Spleen (tissue), 11 donors: Measurements from ENCODE around the gene TRIO. TPM values are rescaled to one million over a fixed set of nuclear protein-coding genes. Genes with fewer than 3 reads are reported as not detected.
A peak's percentile ranks its signal among the peaks of the same experiment; 100 is the strongest.

ENCODE experiments used
- DNase-seq: peaks from one replicate; pipeline ENCODE4 v3.0.0-alpha.2; 2020
- H3K27ac ChIP-seq, 8 donors: fragments of 200-600 bp; sonication (generic) in 7 of 8; 1 replicate in 4 of 8; 2 replicates in 4 of 8; pipeline versions ENCODE4 v1.5.0 to v1.8.0; 2016 to 2021; ENCODE audit warnings: inconsistent platforms in 4 of 8, mild to moderate bottlenecking in 4 of 8, moderate library complexity in 1 of 8
- H3K27me3 ChIP-seq, 7 donors: fragments of 200-600 bp; sonication (generic) in 6 of 7; replicated peaks in 1 of 7; 1 replicate in 4 of 7; 2 replicates in 3 of 7; pipeline versions ENCODE4 v1.5.0 to v1.8.0; 2016 to 2021; ENCODE audit warnings: inconsistent platforms in 3 of 7, mild to moderate bottlenecking in 1 of 7
- H3K36me3 ChIP-seq, 6 donors: fragments of 200-600 bp; sonication (generic) in 5 of 6; 1 replicate in 4 of 6; 2 replicates in 2 of 6; pipeline versions ENCODE4 v1.5.0 to v1.8.0; 2016 to 2021; ENCODE audit warnings: inconsistent platforms in 2 of 6
- H3K4me1 ChIP-seq, 6 donors: fragments of 200-600 bp; sonication (generic) in 5 of 6; 1 replicate in 3 of 6; 2 replicates in 3 of 6; pipeline versions ENCODE4 v1.5.0 to v1.8.0; 2016 to 2021; ENCODE audit warnings: inconsistent platforms in 3 of 6
- H3K4me3 ChIP-seq, 8 donors: fragments of 200-600 bp; sonication (generic) in 7 of 8; 1 replicate in 4 of 8; 2 replicates in 4 of 8; pipeline versions ENCODE4 v1.5.0 to v1.8.0; 2016 to 2021; ENCODE audit warnings: inconsistent platforms in 4 of 8, mild to moderate bottlenecking in 4 of 8, moderate library complexity in 2 of 8
- H3K9me3 ChIP-seq, 8 donors: fragments of 200-600 bp; sonication (generic) in 7 of 8; 1 replicate in 4 of 8; 2 replicates in 4 of 8; pipeline versions ENCODE4 v1.5.0 to v1.8.0; 2016 to 2021; ENCODE audit warnings: inconsistent platforms in 4 of 8
- POLR2A ChIP-seq, 3 donors: fragments of 450-650 bp; IDR thresholded peaks; one replicate each; pipeline ENCODE4 v1.5.1; 2017; ENCODE audit warnings: antibody characterized with exemption in 3 of 3, mild to moderate bottlenecking in 1 of 3
- POLR2AphosphoS5 ChIP-seq, 3 donors: sonication (generic); formaldehyde crosslinking; IDR thresholded peaks; one replicate each; pipeline ENCODE4 v1.5.1; 2017; ENCODE audit warnings: antibody characterized with exemption in 3 of 3
- WGBS, 5 donors: extraction: QIAGEN DNeasy Blood & Tissue Kit in 3 of 5; methylation state at CpG; one replicate each; pipeline versions ENCODE4 v1.1.5 to v1.1.7; 2013 to 2018; 5-methylcytosine and 5-hydroxymethylcytosine counted together
- intact Hi-C: fragments of 100-400 bp; cut with DNase I; formaldehyde crosslinking; loops from one replicate; pipeline ENCODE4 v1.15.0; 2023; ENCODE audit warnings: low total_unique reads
- polyA plus RNA-seq, 3 donors: library from polyadenylated mRNA; stranded (reverse); fragments of 200-250 nt; gene quantifications; one replicate each; pipeline ENCODE4 v1.2.1, GENCODE V29; 2013
- total RNA-seq, 7 donors: library from RNA; depleted of rRNA in 3 of 7; stranded (reverse); fragments of >200 nt in 3 of 7; fragmentation: NEBNext Ultra II Directional in 4 of 7; extraction: Animal tissue kit (Norgen Biotek cat#: 25700) in 4 of 7; gene quantifications; one replicate each; pipeline versions ENCODE4 v1.1.0 to v1.2.1, GENCODE V29; 2016 to 2021
- TF ChIP-seq, protein P1 (sequence below), 11 experiments: fragments of 200-600 bp in 7 of 11; fragments of 450-650 bp in 4 of 11; sonication (generic) in 4 of 11; IDR thresholded peaks in 8 of 11; conservative IDR thresholded peaks in 3 of 11; 1 replicate in 7 of 11; 2 replicates in 4 of 11; pipeline versions ENCODE4 v1.4.0 to v1.8.0; 2016 to 2021; ENCODE audit warnings: antibody characterized with exemption in 11 of 11, inconsistent platforms in 4 of 11, mild to moderate bottlenecking in 1 of 11
- donor health status: healthy with polysubstance abuse.
- donor health status: DM: no; HTN: no; CAD: no; lungs with moderate emphysema.
- donor health status: DM: no; HTN: no; CAD: no.
- donor health status: Bipolar disorder and iron deficiency.
- donor health status: healthy.
- donor health status: DM: no; HTN: no; CAD: no.
- donor health status: DM: yes; HTN: yes; CAD: no.

Gene TRIO
- total and polyA plus RNA-seq, 10 donors, result 21.5 to 280 (median 190) TPM

DNA sequence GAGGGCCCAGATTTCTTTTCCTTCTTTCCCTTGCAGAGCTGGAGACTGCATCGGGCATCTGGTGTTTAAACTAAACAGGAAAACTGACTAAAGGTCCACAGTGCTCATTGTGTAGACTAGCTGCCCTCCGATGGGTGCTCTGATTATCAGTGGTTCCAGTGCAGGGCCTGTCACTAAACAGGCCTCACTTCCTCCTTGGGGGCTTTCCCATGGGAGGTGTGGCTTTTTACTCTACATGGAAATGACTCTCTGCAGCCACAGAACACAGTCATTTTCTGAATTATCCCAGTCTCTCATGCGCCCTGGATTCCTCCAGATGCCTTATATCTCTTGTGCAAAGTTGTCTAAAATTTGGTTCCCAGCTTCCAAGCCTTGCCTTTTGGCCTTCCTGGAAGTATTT is 199.2 kb downstream of the TRIO start:
- intact Hi-C loops, result no loop called here
- H3K36me3 ChIP-seq, result peaks cover 0 to 68% (median 13%) of the 10 kb centered on the region in 6 donors
- TF ChIP-seq, protein P1, sequence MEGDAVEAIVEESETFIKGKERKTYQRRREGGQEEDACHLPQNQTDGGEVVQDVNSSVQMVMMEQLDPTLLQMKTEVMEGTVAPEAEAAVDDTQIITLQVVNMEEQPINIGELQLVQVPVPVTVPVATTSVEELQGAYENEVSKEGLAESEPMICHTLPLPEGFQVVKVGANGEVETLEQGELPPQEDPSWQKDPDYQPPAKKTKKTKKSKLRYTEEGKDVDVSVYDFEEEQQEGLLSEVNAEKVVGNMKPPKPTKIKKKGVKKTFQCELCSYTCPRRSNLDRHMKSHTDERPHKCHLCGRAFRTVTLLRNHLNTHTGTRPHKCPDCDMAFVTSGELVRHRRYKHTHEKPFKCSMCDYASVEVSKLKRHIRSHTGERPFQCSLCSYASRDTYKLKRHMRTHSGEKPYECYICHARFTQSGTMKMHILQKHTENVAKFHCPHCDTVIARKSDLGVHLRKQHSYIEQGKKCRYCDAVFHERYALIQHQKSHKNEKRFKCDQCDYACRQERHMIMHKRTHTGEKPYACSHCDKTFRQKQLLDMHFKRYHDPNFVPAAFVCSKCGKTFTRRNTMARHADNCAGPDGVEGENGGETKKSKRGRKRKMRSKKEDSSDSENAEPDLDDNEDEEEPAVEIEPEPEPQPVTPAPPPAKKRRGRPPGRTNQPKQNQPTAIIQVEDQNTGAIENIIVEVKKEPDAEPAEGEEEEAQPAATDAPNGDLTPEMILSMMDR (IDR thresholded peaks at IDR 0.05 in 8 of 11, conservative IDR thresholded peaks at IDR 0.05 in 3 of 11), result no peak
- TF ChIP-seq POLR2AphosphoS5 (IDR thresholded peaks at IDR 0.05), result no peak
- no peak for TF ChIP-seq POLR2A (IDR thresholded peaks at IDR 0.05)

DNA sequence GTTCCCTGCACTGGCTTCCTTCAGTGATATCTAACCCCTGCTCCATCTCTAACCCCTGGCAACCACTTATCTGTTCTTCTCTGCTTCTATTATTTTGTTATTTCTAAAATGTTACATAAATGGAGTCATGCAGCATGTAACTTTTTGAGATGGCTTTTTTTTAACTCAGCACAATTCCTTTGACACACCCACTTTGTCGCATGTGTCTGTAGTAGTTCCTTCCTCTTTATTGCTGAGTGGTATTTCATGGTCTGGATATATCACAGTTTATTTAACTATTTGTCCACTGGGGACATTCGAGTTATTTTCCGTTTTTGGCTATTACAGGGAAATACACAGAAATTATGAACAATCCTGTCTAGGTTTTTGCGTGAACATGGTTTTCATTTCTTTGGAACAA is 200.2 kb downstream of the TRIO start:
- H3K4me1 ChIP-seq, result peaks cover 11 to 39% (median 33%) of the 10 kb centered on the region in 6 donors
- 58 to 66% (median 62%) methylated on average over 4 of the region's 4 CpGs for WGBS, 5 donors
- TF ChIP-seq, protein P1 (IDR thresholded peaks at IDR 0.05 in 8 of 11, conservative IDR thresholded peaks at IDR 0.05 in 3 of 11), result no peak
- no peak for TF ChIP-seq POLR2A (IDR thresholded peaks at IDR 0.05)

More for the DNA sequence above, 199.2 kb downstream of the TRIO start:
- Histone ChIP-seq H3K4me1 (peaks cover 11 to 39% (median 33%) of the 10 kb centered on the region in 6 donors), H3K9me3 (no peaks in the 10 kb centered on the region), H3K27me3 (no peaks in the 10 kb centered on the region), H3K27ac (peak overlapping the region in 5 of 8 donors; percentile 34 to 65 (median 53)), H3K4me3 (no peak overlapping the region)
- DNase-seq, result no peak
- 21 to 47% (median 37%) methylated on average over 3 of the region's 3 CpGs for WGBS, 5 donors

DNA sequence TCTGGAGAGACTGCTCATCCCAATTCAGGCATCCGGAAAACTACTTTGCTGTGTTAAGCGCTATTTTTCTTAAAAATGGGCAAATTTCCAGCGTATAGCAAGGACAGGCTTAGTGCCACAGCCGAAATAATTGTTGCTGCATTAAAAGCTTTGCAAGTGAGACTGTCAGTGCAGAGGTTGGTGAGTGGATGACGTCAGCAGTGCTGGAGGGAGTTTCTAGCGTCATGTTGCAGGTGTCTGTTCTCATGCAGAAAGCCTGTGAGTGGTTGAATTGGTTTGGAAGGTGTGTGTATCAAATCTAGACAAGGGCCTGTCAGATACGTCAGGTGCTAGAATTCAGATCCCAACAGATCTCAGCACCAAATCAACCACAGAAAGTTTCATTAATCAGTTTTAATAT is 204.4 kb downstream of the TRIO start:
- whole genome bisulfite sequencing, 5 donors, result 73 to 86% (median 81%) methylated on average over 7 of the region's 7 CpGs
- H3K36me3 ChIP-seq, result peaks cover 0 to 75% (median 0%) of the 10 kb centered on the region in 6 donors
- TF ChIP-seq POLR2A (IDR thresholded peaks at IDR 0.05) (no peak), POLR2AphosphoS5 (IDR thresholded peaks at IDR 0.05) (no peak)
- TF ChIP-seq, protein P1 (IDR thresholded peaks at IDR 0.05 in 8 of 11, conservative IDR thresholded peaks at IDR 0.05 in 3 of 11), result no peak
- no peak overlapping the region for H3K4me3 ChIP-seq
- no peaks in the 10 kb centered on the region for H3K9me3 ChIP-seq
- peaks cover 9 to 40% (median 32%) of the 10 kb centered on the region in 6 donors for H3K4me1 ChIP-seq
- H3K27me3 ChIP-seq, result no peaks in the 10 kb centered on the region
- no peak for DNase-seq
- H3K27ac ChIP-seq, result no peak overlapping the region
- intact Hi-C loops, result no loop called here

More for the DNA sequence above, 200.2 kb downstream of the TRIO start:
- Histone ChIP-seq H3K4me3 (no peak overlapping the region), H3K9me3 (no peaks in the 10 kb centered on the region), H3K27ac (no peak overlapping the region), H3K36me3 (peaks cover 0 to 68% (median 3%) of the 10 kb centered on the region in 6 donors), H3K27me3 (no peaks in the 10 kb centered on the region)
- DNase-seq, result no peak
- intact Hi-C loops, result no loop called here

DNA sequence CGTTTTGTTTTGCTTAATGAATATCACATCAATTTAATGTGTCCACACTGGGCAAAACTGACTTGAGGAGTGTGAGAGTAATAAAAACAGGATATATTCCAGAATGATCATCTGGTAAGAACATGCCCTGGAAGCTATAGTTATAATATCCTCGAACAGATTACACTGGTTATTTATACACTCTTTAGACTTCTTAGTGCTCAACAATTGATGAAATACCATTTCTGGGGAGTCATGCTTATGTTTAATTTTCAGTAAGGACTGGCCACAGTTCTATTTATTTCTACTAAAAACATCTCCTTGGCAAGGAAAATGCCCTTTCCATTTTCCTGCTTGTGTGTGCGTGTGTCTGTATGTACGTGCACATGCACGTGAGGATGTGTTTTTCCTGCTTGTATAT is 205.0 kb downstream of the TRIO start:
- peaks cover 0 to 75% (median 0%) of the 10 kb centered on the region in 6 donors for H3K36me3 ChIP-seq
- no peak overlapping the region for H3K4me3 ChIP-seq
- intact Hi-C loops, result no loop called here
- H3K27me3 ChIP-seq, result no peaks in the 10 kb centered on the region
- peaks cover 4 to 39% (median 28%) of the 10 kb centered on the region in 6 donors for H3K4me1 ChIP-seq
- 91 to 93% (median 92%) methylated on average over 5 of the region's 5 CpGs for WGBS, 5 donors
- TF ChIP-seq POLR2AphosphoS5 (IDR thresholded peaks at IDR 0.05), result no peak
- TF ChIP-seq, protein P1 (IDR thresholded peaks at IDR 0.05 in 8 of 11, conservative IDR thresholded peaks at IDR 0.05 in 3 of 11), result no peak
- no peak for TF ChIP-seq POLR2A (IDR thresholded peaks at IDR 0.05)
- DNase-seq, result no peak
- H3K9me3 ChIP-seq, result no peaks in the 10 kb centered on the region
- no peak overlapping the region for H3K27ac ChIP-seq
